ENCODE measurements around the gene KLHL41.
A peak's percentile ranks its signal among the peaks of the same experiment; 100 is the strongest.
"Not testable (repeated sequence)": the region's sequence is repeated elsewhere in the genome, so short reads cannot be mapped to it uniquely, and the experiment has no call there.

KLHL41 gene

DNA sequence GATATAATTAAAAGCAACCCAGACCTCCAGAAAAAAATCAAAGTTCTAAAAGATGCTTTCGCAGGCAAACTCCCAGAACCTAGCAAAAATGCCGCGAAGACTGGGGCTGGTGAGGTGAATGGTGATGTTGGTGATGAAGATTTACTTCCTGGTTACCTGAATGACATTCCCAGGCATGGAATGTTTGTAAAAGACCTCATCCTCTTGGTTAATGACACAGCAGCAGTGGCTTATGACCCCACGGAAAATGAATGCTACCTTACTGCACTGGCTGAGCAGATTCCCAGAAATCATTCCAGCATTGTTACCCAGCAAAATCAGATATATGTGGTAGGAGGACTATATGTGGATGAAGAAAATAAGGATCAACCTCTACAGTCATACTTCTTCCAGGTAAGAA is 994 bp downstream of the KLHL41 start:
- DNase-seq = no peak

DNA sequence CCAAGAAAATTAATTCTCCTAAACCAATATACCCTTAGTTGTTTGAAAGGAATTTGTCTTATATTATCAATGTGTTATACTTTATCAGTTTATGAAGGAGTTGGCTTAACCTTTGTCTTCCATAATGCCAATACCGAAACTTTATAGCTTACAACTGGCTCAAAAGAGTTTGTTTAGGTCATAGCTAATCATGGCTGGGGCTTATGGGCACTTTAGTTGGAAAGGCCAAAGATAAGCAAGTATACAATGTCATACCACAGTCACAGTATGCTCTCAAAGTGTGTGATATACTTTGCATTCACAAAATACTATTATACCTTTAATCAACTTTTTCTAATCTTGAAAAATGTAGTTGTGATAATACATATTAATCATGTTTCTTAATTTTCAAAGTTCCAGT is 2.3 kb downstream of the KLHL41 start:
- DNase-seq = no peak

DNA sequence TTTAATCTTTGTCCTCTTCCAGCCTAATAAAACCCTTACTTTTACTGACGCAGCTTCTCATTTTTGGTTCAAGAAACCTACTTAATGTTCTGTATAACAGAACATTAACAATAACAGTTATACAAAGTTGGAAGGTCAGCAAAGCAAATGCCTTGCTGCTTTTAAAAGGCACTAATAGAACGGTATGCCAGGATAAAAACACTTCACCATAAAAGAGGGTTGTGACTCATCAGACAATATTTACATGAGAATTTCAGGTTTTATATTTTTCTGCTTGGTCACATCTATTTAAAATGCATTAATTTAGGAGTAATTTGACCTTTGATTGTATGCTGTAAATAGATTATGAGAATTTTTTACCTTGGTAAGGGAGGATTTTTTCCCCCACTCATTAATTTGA is 3.0 kb downstream of the KLHL41 start:
- no peak for DNase-seq

DNA sequence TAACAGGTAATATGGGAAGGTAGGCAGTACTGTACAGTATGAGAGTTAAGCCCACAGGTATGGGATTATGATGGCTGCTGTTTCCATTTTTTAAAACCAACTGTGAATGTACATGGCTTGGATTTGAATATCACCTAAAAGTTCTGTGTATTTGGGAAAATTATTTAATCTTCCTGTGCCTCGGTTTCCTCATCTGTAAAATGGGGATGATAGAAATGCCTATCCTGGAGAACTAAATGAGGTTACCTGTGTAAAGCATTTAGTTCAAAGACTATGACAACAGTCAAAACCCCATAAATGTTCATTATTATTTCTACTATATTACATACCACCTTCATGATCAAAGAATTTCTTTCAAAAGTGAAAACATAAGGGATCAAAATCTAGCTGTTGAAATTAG is 3.6 kb downstream of the KLHL41 start:
- no peak for DNase-seq

DNA sequence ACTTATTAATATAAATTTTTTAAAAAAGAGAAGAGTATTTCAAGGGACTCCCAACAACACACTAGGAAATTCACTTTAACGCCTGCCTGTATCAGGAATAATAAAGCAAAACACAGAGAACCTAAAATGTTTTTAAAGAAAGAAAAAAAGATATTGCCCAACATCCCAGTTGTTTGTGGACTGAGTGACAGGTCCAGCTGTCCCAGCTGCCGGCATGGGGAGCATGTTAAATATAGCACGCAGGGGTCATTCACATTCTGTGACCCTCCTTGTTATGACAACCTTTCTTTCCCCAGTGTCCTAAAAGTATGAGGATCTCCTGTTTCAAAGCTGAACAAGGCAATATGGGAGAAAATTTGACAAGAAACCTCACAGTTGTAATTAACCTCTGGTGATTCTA is 4.4 kb downstream of the KLHL41 start:
- DNase-seq = no peak

GRCh38 chr2:169514758-169515157 is 5.3 kb downstream of the KLHL41 start:
- not testable (repeated sequence) for DNase-seq

DNA sequence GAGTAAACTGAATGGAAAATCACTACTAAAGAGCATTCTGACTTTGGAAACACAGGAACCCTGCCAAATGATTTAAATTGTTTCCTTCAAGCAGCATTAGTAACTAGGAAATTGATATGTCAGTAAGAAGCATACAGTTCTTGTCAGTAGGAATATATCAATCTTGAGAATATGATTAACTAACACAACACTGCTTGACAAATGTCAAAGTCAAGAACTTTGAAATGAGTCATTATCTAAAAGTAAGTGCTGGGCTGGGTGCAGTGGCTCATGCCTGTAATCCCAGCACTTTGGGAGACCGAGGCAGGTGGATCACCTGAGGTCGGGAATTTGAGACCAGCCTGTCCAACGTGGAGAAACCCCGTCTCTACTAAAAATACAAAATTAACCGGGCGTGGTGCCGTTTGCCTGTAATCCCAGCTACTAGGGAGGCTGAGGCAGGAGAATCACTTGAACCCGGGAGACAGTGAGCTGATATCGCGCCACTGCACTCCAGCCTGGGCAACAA is 7.0 kb downstream of the KLHL41 start:
- DNase-seq = not testable (repeated sequence)

DNA sequence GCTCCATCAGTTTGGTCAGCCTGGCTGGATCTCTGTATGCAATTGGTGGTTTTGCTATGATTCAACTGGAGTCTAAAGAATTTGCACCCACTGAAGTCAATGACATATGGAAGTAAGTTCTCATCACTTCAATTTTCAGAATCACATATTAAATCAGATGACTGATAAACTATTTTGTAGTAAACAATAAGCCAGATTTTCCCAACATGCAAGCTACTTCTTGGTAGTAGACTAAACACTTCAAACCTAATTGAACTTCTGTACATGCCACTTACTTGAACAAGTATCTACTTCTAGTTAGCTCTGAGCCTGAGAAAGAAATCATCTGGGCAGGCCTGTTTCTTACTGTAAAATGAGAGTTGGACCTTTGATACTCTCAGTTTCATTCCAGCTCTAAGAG is 11.4 kb downstream of the KLHL41 start:
- no peak for DNase-seq

GRCh38 chr2:169523681-169524080 is 14.2 kb downstream of the KLHL41 start:
- no peak for DNase-seq

- peak; percentile 7 for DNase-seq
Observed at GRCh38 chr2:169525434-169525833, 15.9 kb downstream of the KLHL41 start.

- no peak for DNase-seq
Observed at GRCh38 chr2:169526451-169526850, 16.9 kb downstream of the KLHL41 start.

GRCh38 chr2:169528271-169528701 is 18.8 kb downstream of the KLHL41 start:
- peak; percentile 86 for DNase-seq

GRCh38 chr2:169539460-169539859 is 30.0 kb downstream of the KLHL41 start:
- DNase-seq = not testable (repeated sequence)

- no peak for DNase-seq
Observed at GRCh38 chr2:169540146-169540545, 30.6 kb downstream of the KLHL41 start.

- no peak for DNase-seq
Observed at GRCh38 chr2:169542433-169542832, 32.9 kb downstream of the KLHL41 start.

GRCh38 chr2:169546756-169547155 is 37.3 kb downstream of the KLHL41 start:
- DNase-seq = no peak

GRCh38 chr2:169561364-169561763 is 51.9 kb downstream of the KLHL41 start:
- no peak for DNase-seq

GRCh38 chr2:169562084-169562483 is 52.6 kb downstream of the KLHL41 start:
- DNase-seq = not testable (repeated sequence)

DNA sequence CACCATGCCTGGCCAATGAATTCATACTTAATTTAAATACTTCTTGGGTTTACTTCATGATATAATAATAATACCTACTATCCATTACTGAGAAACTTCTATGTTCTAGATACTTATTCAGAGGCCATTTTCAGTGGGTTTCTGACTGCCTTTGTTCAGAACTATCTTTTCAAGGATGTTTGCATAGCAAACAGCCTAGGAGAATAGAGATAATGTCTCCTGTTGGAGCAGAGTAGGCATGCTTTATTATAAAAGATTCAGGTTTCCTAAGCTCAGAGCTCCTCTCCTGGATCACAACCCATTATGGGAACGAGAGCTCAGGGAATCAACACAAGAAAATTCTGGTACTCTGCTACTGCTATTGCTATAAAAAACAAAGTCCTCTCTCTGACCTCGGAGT is 53.0 kb downstream of the KLHL41 start:
- DNase-seq = peak; percentile 72

GRCh38 chr2:169565686-169566085 is 56.2 kb downstream of the KLHL41 start:
- DNase-seq = no peak

DNA sequence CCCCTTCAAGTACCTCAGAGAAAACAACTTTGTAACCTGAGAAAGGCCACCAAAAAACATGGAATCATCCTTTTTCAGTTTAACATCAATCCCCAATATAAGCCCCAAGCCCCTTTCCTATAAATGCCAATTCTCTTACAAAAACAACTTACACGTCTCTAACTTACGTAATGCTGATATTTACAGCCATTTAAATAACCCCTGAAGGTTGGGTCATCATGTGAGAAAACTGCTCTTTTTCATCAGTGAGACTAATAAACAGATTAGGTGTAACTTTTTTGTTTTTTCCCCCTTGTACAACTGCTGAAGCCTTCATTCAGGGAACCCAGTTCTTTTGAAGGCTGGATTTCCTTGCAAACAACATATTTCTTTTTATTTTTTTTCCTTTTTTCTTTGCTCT is 60.4 kb downstream of the KLHL41 start:
- no peak for DNase-seq

DNA sequence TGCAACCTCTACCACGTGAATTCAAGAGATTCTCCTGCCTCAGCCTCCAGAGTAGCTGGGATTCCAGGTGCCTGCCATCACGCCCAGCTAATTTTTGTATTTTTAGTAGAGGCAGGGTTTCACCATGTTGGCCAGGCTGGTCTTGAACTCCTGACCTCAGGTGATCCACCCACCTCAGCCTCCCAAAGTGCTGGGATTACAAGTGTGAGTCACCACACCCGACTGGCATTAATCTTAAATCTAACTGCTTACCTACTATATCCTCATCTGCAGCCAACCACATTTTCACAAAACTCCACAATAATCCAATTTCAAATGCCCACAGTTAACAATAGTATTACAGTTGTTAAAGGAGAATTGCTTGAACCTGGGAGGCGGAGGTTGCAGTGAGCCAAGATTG is 61.2 kb downstream of the KLHL41 start:
- DNase-seq = peak; percentile 69

- DNase-seq = no peak
Observed at GRCh38 chr2:169571571-169571970, 62.1 kb downstream of the KLHL41 start.

- DNase-seq = no peak
Observed at GRCh38 chr2:169572189-169572588, 62.7 kb downstream of the KLHL41 start.

GRCh38 chr2:169572821-169573159 is 63.3 kb downstream of the KLHL41 start:
- DNase-seq = no peak

Measured in NCI-H82 (cell line).